Erythroblast (primary cell): Measurements from ENCODE around the gene GTPBP6.

Source experiments
- GATA1 ChIP-seq: IDR thresholded peaks from 2 replicates; pipeline ENCODE4 v1.6.1; 2011; ENCODE audit warnings: low read depth, mild to moderate bottlenecking, control low read depth, low read length, moderate library complexity
- POLR2A ChIP-seq: IDR thresholded peaks from 2 replicates; pipeline ENCODE4 v1.6.1; 2011; ENCODE audit warnings: mild to moderate bottlenecking, low read length

DNA sequence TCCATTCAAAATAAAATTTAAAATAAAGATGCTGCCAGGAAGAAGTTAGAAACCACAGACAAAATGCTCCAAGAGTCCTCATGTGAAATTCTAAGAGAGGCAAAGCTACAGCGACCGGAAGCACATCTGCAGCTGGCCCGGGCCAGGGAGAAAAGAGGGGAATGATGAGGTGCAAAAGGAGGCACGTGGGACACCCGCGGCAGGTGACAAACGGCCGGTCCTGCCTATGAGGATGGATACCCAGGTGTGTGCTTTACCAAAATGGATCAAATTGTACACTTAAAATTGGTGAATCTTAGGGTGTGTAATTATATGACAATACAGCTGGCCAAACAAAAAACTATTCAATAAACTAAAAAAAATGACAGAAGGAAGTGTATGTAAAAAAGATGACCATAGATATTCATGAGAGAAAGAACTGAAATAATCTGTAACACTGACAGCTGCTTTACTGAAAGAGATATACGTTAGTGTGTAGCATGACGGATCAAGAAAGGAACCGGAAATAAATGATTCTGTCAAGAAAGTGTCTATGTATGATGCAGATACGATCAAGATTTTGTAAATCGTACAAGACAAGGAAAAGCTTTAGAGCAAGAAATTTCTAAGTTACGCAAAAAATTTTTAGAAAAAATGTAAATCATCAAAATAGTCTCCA lies 38.6 kb upstream of the GTPBP6 start:
- no peak for TF ChIP-seq POLR2A
- TF ChIP-seq GATA1, result no peak
